SK-N-SH treated with all-trans-retinoic acid at 6 μM for 48 hours (cell line): Measurements from ENCODE around the gene LRRC4C.

ENCODE experiments used
- ATAC-seq: fragments of 200-7000 bp; cut with Tn5 transposase; 3 replicates; pipeline ENCODE4 v1.9.1; 2020; ENCODE audit warnings: mild to moderate bottlenecking, moderate library complexity
- ARNTL ChIP-seq: fragments of 450-650 bp; formaldehyde crosslinking; IDR thresholded peaks from 2 replicates; pipeline ENCODE4 v1.5.0; 2020; ENCODE audit warnings: low read depth, mild to moderate bottlenecking, moderate library complexity, borderline replicate concordance
- BACH2 ChIP-seq: fragments of 250-450 bp; sonication (Bioruptor Pico); IDR thresholded peaks from 2 replicates; pipeline ENCODE4 v1.9.0; 2021; ENCODE audit warnings: mild to moderate bottlenecking, borderline replicate concordance
- CSRNP3 ChIP-seq: fragments of 250-450 bp; sonication (Bioruptor Pico); IDR thresholded peaks from 2 replicates; pipeline ENCODE4 v1.5.1; 2021; ENCODE audit warnings: mild to moderate bottlenecking, moderate library complexity
- ESRRG ChIP-seq: fragments of 250-450 bp; sonication (Bioruptor Pico); IDR thresholded peaks from 2 replicates; pipeline ENCODE4 v1.6.1; 2021; ENCODE audit warnings: mild to moderate bottlenecking
- OSR1 ChIP-seq: fragments of 250-450 bp; sonication (Bioruptor Pico); IDR thresholded peaks from 2 replicates; pipeline ENCODE4 v1.8.0; 2022; ENCODE audit warnings: moderate library complexity, mild to moderate bottlenecking, inconsistent platforms
- RARB ChIP-seq: fragments of 250-450 bp; sonication (Bioruptor Pico); IDR thresholded peaks from 2 replicates; pipeline ENCODE4 v1.8.0; 2021; ENCODE audit warnings: mild to moderate bottlenecking, moderate library complexity
- SNAI2 ChIP-seq: fragments of 250-450 bp; sonication (Bioruptor Pico); IDR thresholded peaks from 2 replicates; pipeline ENCODE4 v1.5.0; 2020; ENCODE audit warnings: mild to moderate bottlenecking, moderate library complexity
- TCF4 ChIP-seq: fragments of 250-450 bp; sonication (Bioruptor Pico); IDR thresholded peaks from 2 replicates; pipeline ENCODE4 v1.8.0; 2021; ENCODE audit warnings: mild to moderate bottlenecking, moderate library complexity, borderline replicate concordance
- TSHZ2 ChIP-seq: fragments of 250-450 bp; sonication (Bioruptor Pico); IDR thresholded peaks from 2 replicates; pipeline ENCODE4 v1.5.0; 2020; ENCODE audit warnings: mild to moderate bottlenecking, moderate library complexity
- ZC3H10 ChIP-seq: fragments of 250-450 bp; sonication (Bioruptor Pico); IDR thresholded peaks from 2 replicates; pipeline ENCODE4 v1.5.1; 2021; ENCODE audit warnings: mild to moderate bottlenecking, moderate library complexity
- ZFP3 ChIP-seq: fragments of 250-450 bp; sonication (Bioruptor Pico); IDR thresholded peaks from 2 replicates; pipeline ENCODE4 v1.5.0; 2020; ENCODE audit warnings: mild to moderate bottlenecking, moderate library complexity
- ZFP30 ChIP-seq: fragments of 450-650 bp; formaldehyde crosslinking; IDR thresholded peaks from 2 replicates; pipeline ENCODE4 v1.5.0; 2022; ENCODE audit warnings: mild to moderate bottlenecking, moderate library complexity
- ZNF565 ChIP-seq: fragments of 450-650 bp; formaldehyde crosslinking; conservative IDR thresholded peaks from 2 replicates; pipeline ENCODE4 v1.5.0; 2020; ENCODE audit warnings: low read depth, mild to moderate bottlenecking, moderate library complexity
- ZNF70 ChIP-seq: fragments of 450-650 bp; formaldehyde crosslinking; IDR thresholded peaks from 2 replicates; pipeline ENCODE4 v1.5.0; 2020; ENCODE audit warnings: mild to moderate bottlenecking, moderate library complexity
- ZNF8 ChIP-seq: fragments of 450-650 bp; formaldehyde crosslinking; IDR thresholded peaks from 2 replicates; pipeline ENCODE4 v1.5.0; 2020; ENCODE audit warnings: mild to moderate bottlenecking, moderate library complexity
- TF ChIP-seq, protein P1 (sequence below): fragments of 250-450 bp; sonication (Bioruptor Pico); IDR thresholded peaks from 2 replicates; pipeline ENCODE4 v1.8.0; 2020; ENCODE audit warnings: mild to moderate bottlenecking, moderate library complexity, borderline replicate concordance

The LRRC4C gene

GRCh38 chr11:41400819-41401382 lies 58.6 kb downstream of the LRRC4C start:
- TF ChIP-seq ZFP30 (CRISPR knock-in tag) (no peak), RARB (no peak), ZFP3 (CRISPR knock-in tag) (no peak), ZNF8 (no peak), ZNF565 (CRISPR knock-in tag) (no peak), SNAI2 (CRISPR knock-in tag) (no peak)
- no peak for ATAC-seq

DNA sequence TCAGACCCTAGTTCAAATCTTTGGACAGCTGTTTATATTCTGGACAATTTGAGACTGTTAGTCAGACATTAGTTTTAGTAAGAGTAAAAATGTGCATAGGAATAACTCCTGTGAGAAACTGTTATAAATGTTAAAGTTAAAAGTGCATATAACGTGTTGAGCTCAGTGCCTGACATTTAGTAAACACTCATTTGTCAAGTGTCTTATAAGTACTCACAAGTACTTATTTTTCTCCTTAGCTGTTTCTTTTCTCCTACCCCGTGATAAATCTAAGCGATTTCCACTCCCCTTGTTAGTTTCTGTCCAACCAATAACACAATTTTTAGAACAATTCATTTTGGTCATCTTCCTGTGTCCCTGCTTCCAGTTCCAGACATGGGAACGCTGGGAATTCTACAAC lies 59.3 kb downstream of the LRRC4C start:
- ATAC-seq = no peak
- no peak for TF ChIP-seq ZNF8

- ATAC-seq = no peak
- TF ChIP-seq, protein P1, sequence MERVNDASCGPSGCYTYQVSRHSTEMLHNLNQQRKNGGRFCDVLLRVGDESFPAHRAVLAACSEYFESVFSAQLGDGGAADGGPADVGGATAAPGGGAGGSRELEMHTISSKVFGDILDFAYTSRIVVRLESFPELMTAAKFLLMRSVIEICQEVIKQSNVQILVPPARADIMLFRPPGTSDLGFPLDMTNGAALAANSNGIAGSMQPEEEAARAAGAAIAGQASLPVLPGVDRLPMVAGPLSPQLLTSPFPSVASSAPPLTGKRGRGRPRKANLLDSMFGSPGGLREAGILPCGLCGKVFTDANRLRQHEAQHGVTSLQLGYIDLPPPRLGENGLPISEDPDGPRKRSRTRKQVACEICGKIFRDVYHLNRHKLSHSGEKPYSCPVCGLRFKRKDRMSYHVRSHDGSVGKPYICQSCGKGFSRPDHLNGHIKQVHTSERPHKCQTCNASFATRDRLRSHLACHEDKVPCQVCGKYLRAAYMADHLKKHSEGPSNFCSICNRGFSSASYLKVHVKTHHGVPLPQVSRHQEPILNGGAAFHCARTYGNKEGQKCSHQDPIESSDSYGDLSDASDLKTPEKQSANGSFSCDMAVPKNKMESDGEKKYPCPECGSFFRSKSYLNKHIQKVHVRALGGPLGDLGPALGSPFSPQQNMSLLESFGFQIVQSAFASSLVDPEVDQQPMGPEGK (CRISPR knock-in tag) = no peak
- TF ChIP-seq OSR1 (CRISPR knock-in tag) = no peak
- TF ChIP-seq ZFP3 (CRISPR knock-in tag) = no peak
- TF ChIP-seq TSHZ2 = no peak
- TF ChIP-seq ZNF8 = no peak
- TF ChIP-seq TCF4 (CRISPR knock-in tag) = no peak
- TF ChIP-seq, all 23 proteins: peak for 0
These were observed 60.1 kb downstream of the LRRC4C start for GRCh38 chr11:41399323-41399722.

DNA sequence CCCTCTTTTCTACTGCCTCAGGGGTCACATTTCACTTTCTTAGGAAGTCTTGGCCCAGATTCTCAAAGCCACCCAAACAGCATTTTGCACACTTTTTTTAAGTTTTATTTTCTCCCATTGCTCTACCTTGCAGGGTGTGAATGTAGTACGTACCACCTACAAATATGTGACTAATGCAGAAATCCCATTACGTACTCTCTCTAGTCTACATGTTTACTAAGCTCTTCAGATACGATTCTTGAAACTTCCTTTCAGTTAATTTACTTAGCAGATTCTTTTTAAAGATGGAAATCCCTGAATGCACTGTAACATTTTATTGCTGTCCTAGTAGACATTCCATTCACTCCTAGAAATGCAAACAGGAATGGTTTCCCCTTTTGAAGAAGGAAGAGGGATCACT lies 61.3 kb downstream of the LRRC4C start:
- TF ChIP-seq CSRNP3 (CRISPR knock-in tag) (no peak), ZNF70 (CRISPR knock-in tag) (no peak), ZNF565 (CRISPR knock-in tag) (no peak), BACH2 (CRISPR knock-in tag) (no peak), TSHZ2 (no peak), ZC3H10 (CRISPR knock-in tag) (no peak), OSR1 (CRISPR knock-in tag) (no peak), ESRRG (CRISPR knock-in tag) (no peak), ZFP3 (CRISPR knock-in tag) (no peak), ZFP30 (CRISPR knock-in tag) (no peak), ARNTL (CRISPR knock-in tag) (no peak), TCF4 (CRISPR knock-in tag) (no peak)
- TF ChIP-seq, protein P1 (CRISPR knock-in tag) = no peak
- ATAC-seq = no peak
